Right renal pelvis (tissue), 4 donors: ENCODE results near the gene S1PR2. TPM values are rescaled to one million over a fixed set of nuclear protein-coding genes. Genes with fewer than 3 reads are reported as not detected.
"Not testable (repeated sequence)": the region's sequence is repeated elsewhere in the genome, so short reads cannot be mapped to it uniquely, and the experiment has no call there.

Experiments used
- DNase-seq, 4 donors: peaks; one replicate each; pipeline ENCODE4 v3.0.0-alpha.2; 2013; ENCODE audit warnings: low read depth in 4 of 4, low spot score in 3 of 4, missing footprints in 1 of 4
- polyA plus RNA-seq, 4 donors: library from polyadenylated mRNA; unstranded; fragments of 120-200 nt; gene quantifications; one replicate each; pipeline ENCODE4 v1.2.1, GENCODE V29; 2013; ENCODE audit not compliant: insufficient read length in 4 of 4

The S1PR2 gene
- polyA plus RNA-seq, 4 donors = 11.1 to 12.5 (median 11.8) TPM

GRCh38 chr19:10255358-10255757, 24.2 kb upstream of the S1PR2 start:
- DNase-seq = no peak

GRCh38 chr19:10254244-10254643, 23.1 kb upstream of the S1PR2 start:
- DNase-seq = no peak

GRCh38 chr19:10252707-10253106, 21.6 kb upstream of the S1PR2 start:
- DNase-seq = no peak

DNA sequence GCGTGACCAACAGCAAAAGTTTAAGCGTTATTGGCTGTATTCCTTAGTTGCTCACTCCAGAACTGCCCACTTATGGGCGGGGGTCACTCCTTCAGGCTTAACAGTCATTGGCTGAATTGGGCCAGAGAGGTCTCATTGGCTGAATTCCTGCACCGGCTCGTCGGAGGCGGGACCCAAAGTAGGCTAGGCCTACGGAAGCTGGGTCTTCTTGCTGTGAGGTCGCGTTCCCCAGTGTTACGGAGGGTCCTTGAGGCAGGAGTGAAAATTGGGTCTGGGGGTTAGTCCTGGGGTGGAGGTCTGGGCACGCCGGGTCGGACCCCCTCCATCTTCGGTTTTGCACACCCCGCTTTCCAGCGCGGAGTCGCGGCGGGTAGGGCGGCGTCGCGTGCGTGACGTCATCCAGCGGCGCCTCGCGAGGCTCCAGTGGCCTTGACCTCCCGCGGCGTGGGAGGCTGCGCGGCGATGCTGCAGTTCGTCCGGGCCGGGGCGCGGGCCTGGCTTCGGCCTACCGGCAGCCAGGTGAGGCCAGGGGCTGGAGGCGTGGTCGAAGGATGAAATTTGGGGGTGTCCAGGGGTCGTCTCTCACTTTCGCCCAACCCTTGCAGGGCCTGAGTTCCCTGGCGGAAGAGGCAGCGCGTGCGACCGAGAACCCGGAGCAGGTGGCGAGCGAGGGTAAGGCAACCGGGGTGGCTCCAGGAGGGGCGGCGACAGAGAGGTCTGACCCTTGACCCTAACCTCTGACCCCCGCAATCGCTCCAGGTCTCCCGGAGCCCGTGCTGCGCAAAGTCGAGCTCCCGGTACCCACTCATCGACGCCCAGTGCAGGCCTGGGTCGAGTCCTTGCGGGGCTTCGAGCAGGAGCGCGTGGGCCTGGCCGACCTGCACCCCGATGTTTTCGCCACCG, 20.9 kb upstream of the S1PR2 start, which contains the start of gene MRPL4:
MRPL4 (plus strand) TSS at position 423 of the 903 bp plus-strand sequence; CDS start at position 463, 40 bp downstream.
- peak; percentile 95 to 97 (median 96) for DNase-seq

- DNase-seq = no peak
These were observed 15.4 kb upstream of the S1PR2 start for GRCh38 chr19:10246511-10246910.

- no peak for DNase-seq
These were observed 14.2 kb upstream of the S1PR2 start for GRCh38 chr19:10245189-10245939.

DNA sequence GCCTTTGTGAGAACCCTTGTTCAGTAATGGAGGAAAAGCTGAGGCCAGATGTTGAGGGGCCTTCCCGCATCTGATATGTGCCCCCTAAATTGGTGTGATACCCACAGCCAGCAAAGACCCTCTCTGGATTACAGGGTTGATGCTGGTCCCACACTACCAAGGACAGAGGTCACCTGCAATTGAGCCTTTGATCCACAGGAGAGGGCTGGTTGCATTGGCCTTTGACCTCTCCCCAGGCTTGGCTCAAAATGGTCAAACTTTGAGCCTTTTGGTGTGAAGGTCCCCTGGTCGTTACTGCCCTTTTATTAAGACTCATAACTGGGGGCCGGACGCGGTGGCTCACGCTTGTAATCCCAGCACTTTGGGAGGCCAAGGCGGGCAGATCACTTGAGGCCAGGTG, 12.5 kb upstream of the S1PR2 start:
- DNase-seq = no peak

DNA sequence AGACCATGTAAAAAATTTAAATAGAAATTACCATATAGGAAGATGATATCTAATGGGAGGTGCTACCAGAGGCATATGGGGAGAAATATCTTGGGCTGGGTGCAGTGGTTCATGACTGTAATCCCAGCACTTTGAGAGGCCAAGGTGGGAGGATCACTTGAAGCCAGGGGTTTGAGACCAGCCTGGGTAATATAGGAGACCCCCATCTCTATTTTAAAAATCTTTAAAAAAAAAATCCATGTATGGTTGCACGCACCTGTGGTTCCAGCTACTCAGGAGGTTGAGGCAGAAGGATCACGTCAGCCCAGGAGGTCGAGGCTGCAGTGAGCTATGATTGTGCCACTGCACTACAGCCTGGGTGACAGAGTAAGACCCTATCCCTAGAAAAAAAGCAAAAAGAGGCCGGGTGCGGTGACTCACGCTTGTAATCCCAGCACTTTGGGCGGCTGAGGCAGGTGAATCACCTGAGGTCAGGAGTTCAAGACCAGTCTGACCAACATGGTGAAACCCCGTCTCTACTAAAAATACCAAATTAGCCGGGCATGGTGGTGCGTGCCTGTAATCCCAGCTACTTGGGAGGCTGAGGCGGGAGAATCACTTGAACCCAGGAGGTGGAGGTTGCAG, 10.8 kb upstream of the S1PR2 start:
- DNase-seq = not testable (repeated sequence)

GRCh38 chr19:10238172-10238783, 7.1 kb upstream of the S1PR2 start:
- no peak for DNase-seq

DNA sequence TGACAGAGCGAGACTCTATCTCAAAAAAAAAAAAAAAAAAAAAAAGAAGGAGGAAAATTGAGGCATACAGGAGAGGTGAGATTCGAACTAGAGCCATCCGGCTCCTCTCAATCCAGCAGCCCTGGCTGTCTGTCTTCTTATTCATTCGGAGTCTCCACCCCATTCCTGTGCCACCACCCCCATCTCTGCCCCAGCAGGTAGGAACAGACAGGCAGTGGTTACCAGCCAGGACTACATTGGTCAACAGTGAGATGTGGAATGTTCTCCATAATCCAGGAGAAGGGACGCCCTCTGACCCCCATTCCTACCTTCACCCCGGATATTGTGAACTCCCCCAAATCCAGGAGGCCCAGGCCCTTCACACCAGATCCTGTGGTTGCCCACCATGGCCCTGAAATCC, 6.6 kb upstream of the S1PR2 start:
- no peak for DNase-seq

- not testable (repeated sequence) for DNase-seq
These were observed 4.3 kb upstream of the S1PR2 start for GRCh38 chr19:10235409-10235808.

GRCh38 chr19:10235003-10235402, 3.9 kb upstream of the S1PR2 start:
- no peak for DNase-seq

DNA sequence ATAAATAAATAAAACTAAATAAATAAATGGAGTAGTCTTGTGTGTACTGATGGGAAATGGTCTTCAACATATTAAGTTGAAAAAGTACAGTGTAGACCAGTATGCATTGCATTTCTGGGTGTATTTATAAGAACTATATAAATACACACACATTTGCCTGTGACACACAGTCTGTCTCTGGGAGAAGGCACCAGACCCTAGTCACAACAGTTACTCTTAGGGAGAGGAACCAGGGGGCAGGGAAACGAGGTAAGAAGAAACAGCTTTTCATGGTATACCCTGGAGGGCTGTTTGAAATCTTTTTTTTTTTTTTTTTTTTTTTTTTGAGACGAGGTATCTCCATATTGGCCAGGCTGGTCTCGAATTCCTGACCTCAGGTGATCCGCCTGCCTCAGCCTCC, 2.8 kb upstream of the S1PR2 start:
- no peak for DNase-seq

DNA sequence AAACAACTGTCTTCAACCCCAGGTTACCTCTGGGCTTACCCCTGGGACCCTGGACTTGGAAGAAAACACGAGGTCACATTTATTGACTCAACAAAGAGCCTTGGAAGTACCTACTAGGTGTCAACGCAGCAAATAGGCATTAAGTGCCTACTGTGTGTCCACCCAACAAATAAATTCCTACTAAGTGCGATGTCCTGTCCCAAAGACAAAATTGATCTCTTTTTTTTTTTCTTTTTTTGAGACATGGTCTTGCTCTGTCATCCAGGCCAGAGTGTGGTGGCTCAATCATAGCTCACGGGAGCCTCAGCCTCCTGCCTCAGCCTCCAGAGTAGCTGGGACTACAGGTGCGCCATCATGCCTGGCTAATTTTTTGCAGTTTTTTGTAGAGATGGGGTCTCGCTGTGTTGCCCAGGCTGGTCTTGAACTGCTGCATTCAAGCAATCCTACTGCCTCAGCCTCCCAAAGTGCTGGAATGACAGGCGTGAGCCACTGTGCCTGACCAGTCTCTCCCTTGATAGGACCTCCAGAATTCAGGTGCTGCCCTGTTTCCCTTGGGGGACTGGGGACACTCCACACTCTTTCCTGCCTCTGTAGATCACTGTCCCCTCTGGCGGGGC, 589 bp upstream of the S1PR2 start:
- DNase-seq = no peak

DNA sequence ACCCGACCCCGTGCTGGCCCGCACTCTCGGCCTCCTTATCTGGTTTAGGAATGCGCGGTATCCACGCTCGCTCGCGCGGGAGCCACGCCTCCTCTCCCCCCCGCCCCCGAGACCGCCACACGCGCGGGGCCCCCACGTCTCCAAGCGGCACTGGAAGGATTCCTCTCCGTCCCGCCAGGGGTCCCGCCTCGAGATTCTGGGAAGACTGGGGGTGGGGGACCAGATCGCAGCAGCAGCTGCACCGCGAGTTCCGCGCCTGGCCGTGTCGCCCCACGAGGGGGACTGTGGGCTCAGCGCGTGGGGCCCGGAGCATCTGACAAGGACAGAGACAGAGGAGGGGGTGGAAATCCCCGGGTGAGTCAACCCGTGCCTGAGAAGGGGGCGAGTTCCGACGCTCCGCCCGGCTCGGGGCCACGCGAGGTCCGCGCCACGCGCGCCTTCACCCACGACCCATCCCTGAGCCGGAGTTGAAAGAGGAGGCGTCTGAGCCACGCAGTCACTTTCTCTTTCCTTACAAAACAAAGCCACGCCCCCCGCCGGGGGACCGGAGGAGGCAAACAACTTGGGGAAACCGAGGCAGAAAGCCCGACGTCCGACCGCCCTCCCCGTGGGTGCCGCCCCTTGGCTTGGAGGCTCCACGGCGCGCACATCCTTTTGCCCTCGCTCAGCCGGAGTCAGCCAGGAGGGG, 814 bp downstream of the S1PR2 start:
- no peak for DNase-seq

- DNase-seq = no peak
These were observed 2.2 kb downstream of the S1PR2 start for GRCh38 chr19:10228920-10229319.

DNA sequence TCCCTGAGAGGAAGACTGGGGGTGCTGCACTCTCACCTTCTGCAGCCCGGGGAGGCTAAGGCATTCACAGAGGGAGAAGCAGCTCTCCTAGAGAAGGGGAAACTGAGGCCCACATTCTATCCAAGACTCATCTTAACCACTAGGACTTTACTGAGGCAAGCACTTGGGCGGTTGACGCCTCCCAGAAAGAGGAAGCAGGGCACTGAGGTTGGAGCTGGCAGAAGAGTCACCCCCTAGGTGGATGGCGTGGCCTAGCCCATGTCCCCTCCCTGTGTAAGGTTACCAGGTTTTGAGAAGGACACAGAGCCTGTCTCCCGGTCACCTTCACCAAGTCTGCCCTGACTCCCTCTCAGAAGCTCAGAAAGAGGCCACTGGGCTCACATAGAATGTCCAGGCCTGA, 2.7 kb downstream of the S1PR2 start:
- no peak for DNase-seq

- DNase-seq = peak in 2 of 4 donors; percentile 61 to 64
These were observed 3.8 kb downstream of the S1PR2 start for GRCh38 chr19:10227026-10227971.
